Measurements from ENCODE around the gene MATK.

The MATK gene

GRCh38 chr19:3746371-3747056, 39.7 kb downstream of the MATK start:
- DNase-seq, result no peak

GRCh38 chr19:3745363-3746045, 40.7 kb downstream of the MATK start:
- no peak for DNase-seq

GRCh38 chr19:3743486-3743885, 42.7 kb downstream of the MATK start:
- DNase-seq, result no peak

- DNase-seq, result no peak
Observed at GRCh38 chr19:3740431-3740830, 45.8 kb downstream of the MATK start.

GRCh38 chr19:3738477-3739220, 47.5 kb downstream of the MATK start:
- DNase-seq, result no peak

GRCh38 chr19:3737487-3738205, 48.5 kb downstream of the MATK start:
- DNase-seq, result no peak

GRCh38 chr19:3736106-3736724, 50.0 kb downstream of the MATK start:
- DNase-seq, result no peak

- DNase-seq, result no peak
Observed at GRCh38 chr19:3734310-3734600, 51.9 kb downstream of the MATK start.

GRCh38 chr19:3733549-3734309, 52.5 kb downstream of the MATK start:
- no peak for DNase-seq

- no peak for DNase-seq
Observed at GRCh38 chr19:3732108-3732507, 54.1 kb downstream of the MATK start.

- no peak for DNase-seq
Observed at GRCh38 chr19:3730457-3730958, 55.7 kb downstream of the MATK start.

All from NCI-H526 treated with DMSO at 0.1 percent for 48 hours (cell line).